Skeletal muscle cell (primary cell): ENCODE measurements around the gene P2RY2.
A peak's percentile ranks its signal among the peaks of the same experiment; 100 is the strongest.
"Not testable (repeated sequence)": the region's sequence is repeated elsewhere in the genome, so short reads cannot be mapped to it uniquely, and the experiment has no call there.

Experiments used
- DNase-seq: peaks from one replicate; pipeline ENCODE4 v3.0.0-alpha.2; 2010; ENCODE audit warnings: low read depth
- H3K4me3 ChIP-seq: 2 replicates; pipeline ENCODE4 v1.5.1; 2011; ENCODE audit warnings: low read depth, mild to moderate bottlenecking, control low read depth, low read length, moderate library complexity

Gene P2RY2

GRCh38 chr11:73186886-73187285, 31.2 kb upstream of the P2RY2 start:
- no peak for DNase-seq
- no peak overlapping the region for H3K4me3 ChIP-seq

- no peak overlapping the region for H3K4me3 ChIP-seq
- DNase-seq, result no peak
Measured at GRCh38 chr11:73187854-73188253, 30.2 kb upstream of the P2RY2 start.

- DNase-seq, result no peak
- H3K4me3 ChIP-seq, result no peak overlapping the region
Measured at GRCh38 chr11:73188301-73188700, 29.8 kb upstream of the P2RY2 start.

- DNase-seq, result no peak
Measured at GRCh38 chr11:73189315-73189714, 28.8 kb upstream of the P2RY2 start.

GRCh38 chr11:73189723-73190556, 28.1 kb upstream of the P2RY2 start:
- no peak for DNase-seq
- H3K4me3 ChIP-seq, result no peak overlapping the region

More at GRCh38 chr11:73189315-73189714, 28.8 kb upstream of the P2RY2 start:
- no peak overlapping the region for H3K4me3 ChIP-seq

GRCh38 chr11:73190557-73190885, 27.6 kb upstream of the P2RY2 start:
- H3K4me3 ChIP-seq, result no peak overlapping the region
- no peak for DNase-seq

GRCh38 chr11:73191151-73191550, 26.9 kb upstream of the P2RY2 start:
- H3K4me3 ChIP-seq, result no peak overlapping the region
- DNase-seq, result no peak

- H3K4me3 ChIP-seq, result no peak overlapping the region
- no peak for DNase-seq
Measured at GRCh38 chr11:73192272-73192671, 25.8 kb upstream of the P2RY2 start.

- no peak for DNase-seq
- no peak overlapping the region for H3K4me3 ChIP-seq
Measured at GRCh38 chr11:73193251-73194033, 24.6 kb upstream of the P2RY2 start.

- no peak for DNase-seq
- H3K4me3 ChIP-seq, result no peak overlapping the region
Measured at GRCh38 chr11:73194034-73194507, 24.0 kb upstream of the P2RY2 start.

- H3K4me3 ChIP-seq, result no peak overlapping the region
- DNase-seq, result no peak
Measured at GRCh38 chr11:73194593-73194992, 23.5 kb upstream of the P2RY2 start.

GRCh38 chr11:73195191-73196007, 22.7 kb upstream of the P2RY2 start:
- no peak overlapping the region for H3K4me3 ChIP-seq
- no peak for DNase-seq

- no peak for DNase-seq
Measured at GRCh38 chr11:73196576-73196975, 21.5 kb upstream of the P2RY2 start.

GRCh38 chr11:73197348-73197747, 20.7 kb upstream of the P2RY2 start:
- DNase-seq, result no peak
- no peak overlapping the region for H3K4me3 ChIP-seq

More at GRCh38 chr11:73196576-73196975, 21.5 kb upstream of the P2RY2 start:
- no peak overlapping the region for H3K4me3 ChIP-seq

- H3K4me3 ChIP-seq, DNase-seq: not testable (repeated sequence)
Measured at GRCh38 chr11:73197787-73198186, 20.3 kb upstream of the P2RY2 start.

- no peak for DNase-seq
- H3K4me3 ChIP-seq, result no peak overlapping the region
Measured at GRCh38 chr11:73198677-73199076, 19.4 kb upstream of the P2RY2 start.

GRCh38 chr11:73199446-73199845, 18.6 kb upstream of the P2RY2 start:
- no peak for DNase-seq
- H3K4me3 ChIP-seq, result no peak overlapping the region

- no peak overlapping the region for H3K4me3 ChIP-seq
- DNase-seq, result no peak
Measured at GRCh38 chr11:73200256-73200655, 17.8 kb upstream of the P2RY2 start.

GRCh38 chr11:73201249-73201648, 16.8 kb upstream of the P2RY2 start:
- peak; percentile 27 for DNase-seq
- H3K4me3 ChIP-seq, result no peak overlapping the region
